Smooth muscle cell (in vitro differentiated cells): Measurements from ENCODE around the gene TTC28. TPM values are rescaled to one million over a fixed set of nuclear protein-coding genes. Genes with fewer than 3 reads are reported as not detected.

Experiments
- DNase-seq: peaks from one replicate; lab custom pipeline; 2025; ENCODE audit not compliant: unreplicated experiment; lab: John Stamatoyannopoulos, UW
- H2AFZ ChIP-seq: fragments of 200-600 bp; sonication (generic); 2 replicates; pipeline ENCODE4 v1.6.0; 2016; ENCODE audit warnings: antibody characterized with exemption, low read depth, mild to moderate bottlenecking
- H3F3A ChIP-seq: fragments of 200-600 bp; sonication (generic); 2 replicates; pipeline ENCODE4 v1.6.0; 2017; ENCODE audit warnings: antibody characterized with exemption, low read depth
- H3K27ac ChIP-seq: fragments of 200-600 bp; sonication (generic); 2 replicates; pipeline ENCODE4 v1.5.1; 2016; ENCODE audit warnings: low read depth, mild to moderate bottlenecking
- H3K27me3 ChIP-seq: fragments of 200-600 bp; sonication (generic); 2 replicates; pipeline ENCODE4 v1.6.1; 2016; ENCODE audit warnings: low read depth, mild to moderate bottlenecking
- H3K36me3 ChIP-seq: fragments of 200-600 bp; sonication (generic); 2 replicates; pipeline ENCODE4 v1.5.1; 2016; ENCODE audit warnings: low read depth
- H3K4me1 ChIP-seq: fragments of 200-600 bp; sonication (generic); 2 replicates; pipeline ENCODE4 v1.5.1; 2016; ENCODE audit warnings: low read depth
- H3K4me2 ChIP-seq: fragments of 200-600 bp; sonication (generic); 2 replicates; pipeline ENCODE4 v1.6.0; 2016; ENCODE audit warnings: mild to moderate bottlenecking
- H3K4me3 ChIP-seq: fragments of 200-600 bp; sonication (generic); 2 replicates; pipeline ENCODE4 v1.5.1; 2016; ENCODE audit warnings: mild to moderate bottlenecking
- H3K79me2 ChIP-seq: fragments of 200-600 bp; sonication (generic); 2 replicates; pipeline ENCODE4 v1.6.0; 2016; ENCODE audit warnings: low read depth, mild to moderate bottlenecking
- H3K9ac ChIP-seq: fragments of 200-600 bp; sonication (generic); 2 replicates; pipeline ENCODE4 v1.6.0; 2016; ENCODE audit warnings: low read depth
- H3K9me3 ChIP-seq: fragments of 200-600 bp; sonication (generic); replicated peaks from 2 replicates; pipeline ENCODE4 v1.5.1; 2016; ENCODE audit warnings: low read depth
- H4K20me1 ChIP-seq: fragments of 200-600 bp; sonication (generic); 2 replicates; pipeline ENCODE4 v1.6.0; 2016; ENCODE audit warnings: low read depth
- WGBS: methylation state at CpG from one replicate; pipeline ENCODE4 v1.1.7; 2016; ENCODE audit warnings: low lambda C conversion rate; 5-methylcytosine and 5-hydroxymethylcytosine counted together
- polyA plus RNA-seq: library from polyadenylated mRNA; unstranded; fragments of >200 nt; fragmentation: Nextera tagmentation; extraction: Ambion mirVana; gene quantifications from 2 replicates; pipeline ENCODE4 v1.2.1, GENCODE V29; 2016
- total RNA-seq: library from RNA; depleted of rRNA; stranded (reverse); fragments of >200 nt; gene quantifications from 2 replicates; pipeline ENCODE4 v1.2.3, GENCODE V29; 2014
- TF ChIP-seq, protein P1 (sequence below): fragments of 200-600 bp; sonication (generic); IDR thresholded peaks from 2 replicates; pipeline ENCODE4 v1.5.1; 2017; ENCODE audit warnings: borderline replicate concordance, mild to moderate bottlenecking, antibody characterized with exemption; ENCODE audit not compliant: insufficient read depth, poor library complexity, severe bottlenecking

TTC28 gene
- total and polyA plus RNA-seq, 2 experiments from 2014 or later = 6.3 to 17.9 TPM

DNA sequence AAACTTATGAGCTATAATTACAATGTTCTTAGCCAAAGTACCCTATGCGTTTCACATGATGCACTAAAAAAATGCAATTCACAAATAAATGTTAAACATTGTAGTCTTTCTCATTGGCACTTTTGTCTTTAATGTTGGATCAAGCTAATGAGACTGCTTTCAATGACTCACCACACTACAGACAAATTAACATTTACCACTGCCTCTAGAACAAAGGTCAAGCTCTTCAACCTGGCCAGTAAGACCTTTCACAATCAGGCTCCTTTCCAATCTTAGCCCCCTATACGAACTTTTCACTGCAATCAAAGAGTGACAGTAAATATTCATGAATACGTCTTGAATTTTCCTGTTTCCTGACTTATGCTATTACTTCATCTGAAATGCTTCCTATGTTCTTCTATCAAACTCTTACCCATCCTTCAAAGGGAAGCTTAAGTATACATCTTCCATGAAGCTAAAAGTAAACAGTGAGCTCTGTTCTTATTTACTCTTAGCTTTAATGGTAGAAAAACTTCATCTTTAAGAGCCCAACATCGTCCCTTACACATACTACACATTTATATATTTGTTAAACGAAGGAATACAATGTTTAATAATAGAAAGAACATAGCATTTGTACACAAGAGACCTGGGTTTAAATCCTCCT lies 433.9 kb downstream of the TTC28 start:
- Histone ChIP-seq H3K27me3 (no peaks in the 10 kb centered on the region), H3K9me3 (no peaks in the 10 kb centered on the region), H3K4me3 (no peak overlapping the region), H3F3A (peaks cover 9% of the 10 kb centered on the region), H3K4me2 (peak overlapping the region; percentile 77), H4K20me1 (peaks cover 7% of the 10 kb centered on the region), H3K79me2 (no peaks in the 10 kb centered on the region), H3K36me3 (no peaks in the 10 kb centered on the region), H3K4me1 (peaks cover 52% of the 10 kb centered on the region), H3K9ac (no peak overlapping the region), H2AFZ (no peak overlapping the region), H3K27ac (peak overlapping the region; percentile 18)
- DNase-seq = no peak
- WGBS = 63% methylated on average over 5 of the region's 5 CpGs
- TF ChIP-seq, protein P1, sequence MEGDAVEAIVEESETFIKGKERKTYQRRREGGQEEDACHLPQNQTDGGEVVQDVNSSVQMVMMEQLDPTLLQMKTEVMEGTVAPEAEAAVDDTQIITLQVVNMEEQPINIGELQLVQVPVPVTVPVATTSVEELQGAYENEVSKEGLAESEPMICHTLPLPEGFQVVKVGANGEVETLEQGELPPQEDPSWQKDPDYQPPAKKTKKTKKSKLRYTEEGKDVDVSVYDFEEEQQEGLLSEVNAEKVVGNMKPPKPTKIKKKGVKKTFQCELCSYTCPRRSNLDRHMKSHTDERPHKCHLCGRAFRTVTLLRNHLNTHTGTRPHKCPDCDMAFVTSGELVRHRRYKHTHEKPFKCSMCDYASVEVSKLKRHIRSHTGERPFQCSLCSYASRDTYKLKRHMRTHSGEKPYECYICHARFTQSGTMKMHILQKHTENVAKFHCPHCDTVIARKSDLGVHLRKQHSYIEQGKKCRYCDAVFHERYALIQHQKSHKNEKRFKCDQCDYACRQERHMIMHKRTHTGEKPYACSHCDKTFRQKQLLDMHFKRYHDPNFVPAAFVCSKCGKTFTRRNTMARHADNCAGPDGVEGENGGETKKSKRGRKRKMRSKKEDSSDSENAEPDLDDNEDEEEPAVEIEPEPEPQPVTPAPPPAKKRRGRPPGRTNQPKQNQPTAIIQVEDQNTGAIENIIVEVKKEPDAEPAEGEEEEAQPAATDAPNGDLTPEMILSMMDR = no peak

DNA sequence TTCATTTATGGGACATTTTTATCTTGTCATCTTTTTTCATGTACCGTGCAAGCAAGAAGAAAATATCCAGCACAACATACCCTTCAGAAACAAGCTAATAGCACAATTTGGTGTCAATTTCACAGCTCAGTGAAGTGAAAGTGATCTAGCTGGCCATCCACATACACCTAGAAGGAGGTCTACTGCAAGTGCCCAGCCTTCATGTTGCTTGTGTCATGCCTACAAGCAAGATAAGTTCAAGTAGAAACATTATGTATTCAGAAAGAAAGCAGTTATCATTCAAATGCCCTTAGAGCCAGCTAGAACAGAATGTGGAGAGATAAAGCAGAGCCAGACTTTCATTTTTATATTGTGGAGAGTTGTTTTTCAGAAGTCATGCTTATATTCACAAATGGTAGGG lies 434.9 kb downstream of the TTC28 start:
- H3K9ac ChIP-seq = no peak overlapping the region
- H3K9me3 ChIP-seq = no peaks in the 10 kb centered on the region
- H4K20me1 ChIP-seq = peaks cover 7% of the 10 kb centered on the region
- no peaks in the 10 kb centered on the region for H3K79me2 ChIP-seq
- peak overlapping the region; percentile 67 for H3K27ac ChIP-seq
- peak overlapping the region; percentile 77 for H3K4me2 ChIP-seq
- no peaks in the 10 kb centered on the region for H3K36me3 ChIP-seq
- no peak overlapping the region for H2AFZ ChIP-seq
- H3F3A ChIP-seq = peaks cover 9% of the 10 kb centered on the region
- H3K4me3 ChIP-seq = no peak overlapping the region
- DNase-seq = no peak
- H3K27me3 ChIP-seq = no peaks in the 10 kb centered on the region
- WGBS = 88% methylated on average over 1 of the region's 1 CpG
- H3K4me1 ChIP-seq = peaks cover 45% of the 10 kb centered on the region
- TF ChIP-seq, protein P1 = no peak

DNA sequence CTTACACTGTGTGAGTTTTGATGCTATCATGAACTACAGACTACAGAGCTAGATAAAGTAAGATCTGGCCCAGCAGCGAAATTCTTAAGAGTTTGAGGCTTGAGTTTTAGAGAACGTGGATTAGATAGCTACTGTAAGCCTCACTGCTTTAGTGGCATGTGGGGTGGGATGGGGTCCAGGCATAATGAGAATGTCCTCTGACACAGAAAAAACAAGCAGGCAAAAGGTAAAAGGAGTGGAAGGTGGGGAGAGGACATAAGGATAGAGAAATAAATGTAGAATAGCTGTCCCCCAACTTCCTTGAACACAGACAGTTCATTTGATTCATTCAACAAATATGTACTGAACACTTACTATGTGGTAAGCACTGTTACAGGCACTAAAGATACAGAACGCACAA lies 436.1 kb downstream of the TTC28 start:
- Histone ChIP-seq H2AFZ (no peak overlapping the region), H3K4me3 (no peak overlapping the region), H3K79me2 (no peaks in the 10 kb centered on the region), H3K9ac (no peak overlapping the region), H3K4me2 (peak overlapping the region; percentile 77), H3F3A (peaks cover 9% of the 10 kb centered on the region), H3K27me3 (no peaks in the 10 kb centered on the region), H3K27ac (peak overlapping the region; percentile 67), H4K20me1 (peaks cover 7% of the 10 kb centered on the region), H3K4me1 (peaks cover 41% of the 10 kb centered on the region), H3K36me3 (no peaks in the 10 kb centered on the region), H3K9me3 (no peaks in the 10 kb centered on the region)
- TF ChIP-seq, protein P1 = no peak
- no peak for DNase-seq
- 8% methylated on average over 3 of the region's 3 CpGs for WGBS

DNA sequence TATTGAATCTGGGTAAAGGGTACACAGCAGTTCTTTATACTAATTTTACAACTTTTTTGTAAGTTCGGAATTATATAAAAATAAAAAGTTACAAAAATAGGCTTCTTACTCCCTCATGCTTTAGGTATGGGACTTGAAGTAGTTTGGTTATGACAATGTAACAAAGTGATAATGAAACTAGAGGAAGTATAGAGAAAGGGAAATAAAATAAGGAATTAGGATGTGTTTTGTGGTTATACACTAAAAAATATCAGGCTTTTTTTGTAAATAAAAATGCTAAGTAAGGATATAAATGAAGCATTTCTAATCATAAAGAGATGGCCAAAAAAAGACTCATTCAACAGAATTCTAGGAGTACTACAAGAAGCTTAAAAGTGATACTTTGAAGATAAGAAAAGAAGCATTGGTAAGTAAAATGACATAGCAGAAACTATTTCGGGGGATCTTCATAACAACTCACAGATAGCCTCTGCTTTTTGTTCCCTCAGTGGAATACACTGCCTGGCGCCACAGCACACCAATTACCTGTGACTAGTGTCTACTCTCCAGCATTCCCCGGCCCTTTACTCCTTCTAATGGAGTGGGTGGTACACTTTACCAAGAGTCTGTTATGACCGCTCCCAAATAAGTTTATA lies 437.9 kb downstream of the TTC28 start:
- no peak overlapping the region for H3K4me3 ChIP-seq
- H3K36me3 ChIP-seq = no peaks in the 10 kb centered on the region
- TF ChIP-seq, protein P1 = no peak
- no peaks in the 10 kb centered on the region for H3K9me3 ChIP-seq
- H3F3A ChIP-seq = peaks cover 9% of the 10 kb centered on the region
- DNase-seq = no peak
- H3K27ac ChIP-seq = no peak overlapping the region
- no peak overlapping the region for H3K9ac ChIP-seq
- H4K20me1 ChIP-seq = peaks cover 7% of the 10 kb centered on the region
- peaks cover 24% of the 10 kb centered on the region for H3K4me1 ChIP-seq
- no peaks in the 10 kb centered on the region for H3K27me3 ChIP-seq
- no peaks in the 10 kb centered on the region for H3K79me2 ChIP-seq
- 78% methylated on average over 5 of the region's 5 CpGs for WGBS
- no peak overlapping the region for H3K4me2 ChIP-seq
- no peak overlapping the region for H2AFZ ChIP-seq
